ENCODE results near the gene CASZ1. TPM values are rescaled to one million over a fixed set of nuclear protein-coding genes. Genes with fewer than 3 reads are reported as not detected.

CASZ1 gene
- total RNA-seq, 4 donors from 2014 or later: 39.1 to 215 (median 115) TPM

- Histone ChIP-seq H3K4me1 (peaks cover 12 to 43% (median 31%) of the 10 kb centered on the region in 4 donors), H3K4me3 (no peak overlapping the region), H3K36me3 (no peaks in the 10 kb centered on the region), H3K9me3 (no peaks in the 10 kb centered on the region), H3K27ac (peak overlapping the region in 1 of 4 donors; percentile 76), H3K27me3 (no peaks in the 10 kb centered on the region)
- TF ChIP-seq CTCF (IDR thresholded peaks at IDR 0.05): no peak
- no peak for TF ChIP-seq EP300 (IDR thresholded peaks at IDR 0.05; ENCODE audit: low read depth)
- no peak for TF ChIP-seq POLR2A (IDR thresholded peaks at IDR 0.05)
- no peak for TF ChIP-seq POLR2AphosphoS5 (IDR thresholded peaks at IDR 0.05)
- no peak for DNase-seq
- in situ Hi-C loops (cut with MboI; ENCODE audit: low pct_ligation_motif_present in 1 of 4, low pct_unique_long_range_greater_than_20kb in 1 of 4, low sequenced_read_pairs in 3 of 4): no loop called here
- WGBS, 2 donors (ENCODE audit: low coverage in 1 of 2): 75 to 100% methylated on average over 2 to 13 of the region's 13 CpGs
- intact Hi-C loops (cut with DNase I; ENCODE audit: low total_unique reads): no loop called here
Observed at GRCh38 chr1:10816743-10817369, 20.4 kb upstream of the CASZ1 start.

GRCh38 chr1:10816233-10816632, 19.8 kb upstream of the CASZ1 start:
- DNase-seq: no peak
- 73% methylated on average over 7 of the region's 7 CpGs; no CpG with 5 or more reads in 1 of the 2 donors for WGBS, 2 donors (ENCODE audit: low coverage in 1 of 2)
- in situ Hi-C loops (cut with MboI; ENCODE audit: low pct_ligation_motif_present in 1 of 4, low pct_unique_long_range_greater_than_20kb in 1 of 4, low sequenced_read_pairs in 3 of 4): no loop called here
- Histone ChIP-seq H3K4me3 (no peak overlapping the region), H3K27me3 (no peaks in the 10 kb centered on the region), H3K9me3 (no peaks in the 10 kb centered on the region), H3K36me3 (no peaks in the 10 kb centered on the region), H3K27ac (peak overlapping the region; percentile 57 to 80 (median 77)), H3K4me1 (peaks cover 12 to 43% (median 31%) of the 10 kb centered on the region in 4 donors)
- TF ChIP-seq POLR2AphosphoS5 (IDR thresholded peaks at IDR 0.05) (no peak), POLR2A (IDR thresholded peaks at IDR 0.05) (no peak), CTCF (IDR thresholded peaks at IDR 0.05) (no peak), EP300 (IDR thresholded peaks at IDR 0.05; ENCODE audit: low read depth) (no peak)
- intact Hi-C loops (cut with DNase I; ENCODE audit: low total_unique reads): no loop called here

- Histone ChIP-seq H3K27me3 (no peaks in the 10 kb centered on the region), H3K27ac (peak overlapping the region; percentile 57 to 80 (median 77)), H3K4me3 (no peak overlapping the region), H3K36me3 (no peaks in the 10 kb centered on the region), H3K4me1 (peaks cover 12 to 43% (median 31%) of the 10 kb centered on the region in 4 donors), H3K9me3 (no peaks in the 10 kb centered on the region)
- intact Hi-C loops (cut with DNase I; ENCODE audit: low total_unique reads) (no loop called here), in situ Hi-C loops (cut with MboI; ENCODE audit: low pct_ligation_motif_present in 1 of 4, low pct_unique_long_range_greater_than_20kb in 1 of 4, low sequenced_read_pairs in 3 of 4) (no loop called here)
- peak; percentile 68 for DNase-seq
- WGBS, 2 donors (ENCODE audit: low coverage in 1 of 2): 86% methylated on average over 3 of the region's 5 CpGs; no CpG with 5 or more reads in 1 of the 2 donors
- TF ChIP-seq CTCF (IDR thresholded peaks at IDR 0.05): no peak
- no peak for TF ChIP-seq EP300 (IDR thresholded peaks at IDR 0.05; ENCODE audit: low read depth)
- TF ChIP-seq POLR2AphosphoS5 (IDR thresholded peaks at IDR 0.05): no peak
- TF ChIP-seq POLR2A (IDR thresholded peaks at IDR 0.05): no peak
Observed at GRCh38 chr1:10815858-10816195, 19.4 kb upstream of the CASZ1 start.

GRCh38 chr1:10814976-10815857, 18.8 kb upstream of the CASZ1 start:
- Histone ChIP-seq H3K4me1 (peaks cover 12 to 43% (median 31%) of the 10 kb centered on the region in 4 donors), H3K27me3 (no peaks in the 10 kb centered on the region), H3K27ac (peak overlapping the region; percentile 57 to 80 (median 77)), H3K9me3 (no peaks in the 10 kb centered on the region), H3K36me3 (no peaks in the 10 kb centered on the region), H3K4me3 (no peak overlapping the region)
- TF ChIP-seq POLR2A (IDR thresholded peaks at IDR 0.05): peak; percentile 21
- TF ChIP-seq POLR2AphosphoS5 (IDR thresholded peaks at IDR 0.05): no peak
- TF ChIP-seq CTCF (IDR thresholded peaks at IDR 0.05): peak in 1 of 5 experiments; percentile 14
- 49% methylated on average over 15 of the region's 15 CpGs; no CpG with 5 or more reads in 1 of the 2 donors for WGBS, 2 donors (ENCODE audit: low coverage in 1 of 2)
- DNase-seq: peak; percentile 29
- intact Hi-C loops (cut with DNase I; ENCODE audit: low total_unique reads): no loop called here
- in situ Hi-C loops (cut with MboI; ENCODE audit: low pct_ligation_motif_present in 1 of 4, low pct_unique_long_range_greater_than_20kb in 1 of 4, low sequenced_read_pairs in 3 of 4): no loop called here
